ENCODE data around the gene GPR148.

GPR148 gene

DNA sequence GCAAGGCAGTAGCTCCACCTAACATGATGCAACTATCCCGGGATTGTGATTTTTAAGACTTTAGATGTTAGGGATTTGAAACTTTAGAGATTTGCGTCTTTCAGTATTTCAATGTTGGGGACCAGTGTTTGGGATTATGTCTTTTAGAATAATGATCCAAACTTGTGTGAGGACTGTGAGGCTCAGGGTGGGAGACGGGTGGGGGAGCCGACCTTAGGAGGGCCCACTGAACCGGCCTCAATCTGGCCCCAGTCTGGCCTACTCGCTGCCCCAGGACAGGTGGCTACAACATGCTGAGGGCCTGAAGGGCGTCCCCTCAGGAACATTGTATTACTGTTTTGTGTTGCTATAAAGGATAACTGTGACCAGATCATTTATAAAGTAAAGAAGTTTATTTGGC, 37.2 kb downstream of the GPR148 start:
- no peak overlapping the region for H3K4me3 ChIP-seq (ENCODE audit: low read length, poor library complexity, severe bottlenecking)
- H3K79me2 ChIP-seq (ENCODE audit: insufficient read depth, low read length), result no peaks in the 10 kb centered on the region
- H3K9ac ChIP-seq (ENCODE audit: low read depth, low read length, poor library complexity, severe bottlenecking), result no peak overlapping the region
- TF ChIP-seq, protein P1, sequence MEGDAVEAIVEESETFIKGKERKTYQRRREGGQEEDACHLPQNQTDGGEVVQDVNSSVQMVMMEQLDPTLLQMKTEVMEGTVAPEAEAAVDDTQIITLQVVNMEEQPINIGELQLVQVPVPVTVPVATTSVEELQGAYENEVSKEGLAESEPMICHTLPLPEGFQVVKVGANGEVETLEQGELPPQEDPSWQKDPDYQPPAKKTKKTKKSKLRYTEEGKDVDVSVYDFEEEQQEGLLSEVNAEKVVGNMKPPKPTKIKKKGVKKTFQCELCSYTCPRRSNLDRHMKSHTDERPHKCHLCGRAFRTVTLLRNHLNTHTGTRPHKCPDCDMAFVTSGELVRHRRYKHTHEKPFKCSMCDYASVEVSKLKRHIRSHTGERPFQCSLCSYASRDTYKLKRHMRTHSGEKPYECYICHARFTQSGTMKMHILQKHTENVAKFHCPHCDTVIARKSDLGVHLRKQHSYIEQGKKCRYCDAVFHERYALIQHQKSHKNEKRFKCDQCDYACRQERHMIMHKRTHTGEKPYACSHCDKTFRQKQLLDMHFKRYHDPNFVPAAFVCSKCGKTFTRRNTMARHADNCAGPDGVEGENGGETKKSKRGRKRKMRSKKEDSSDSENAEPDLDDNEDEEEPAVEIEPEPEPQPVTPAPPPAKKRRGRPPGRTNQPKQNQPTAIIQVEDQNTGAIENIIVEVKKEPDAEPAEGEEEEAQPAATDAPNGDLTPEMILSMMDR (conservative IDR thresholded peaks at IDR 0.05; ENCODE audit: low read length), result no peak
- TF ChIP-seq EZH2phosphoT487 (IDR thresholded peaks at IDR 0.05; ENCODE audit: borderline replicate concordance), result no peak
- H4K20me1 ChIP-seq (ENCODE audit: insufficient read depth, low read length, poor library complexity, severe bottlenecking), result no peaks in the 10 kb centered on the region
- H3K27me3 ChIP-seq (ENCODE audit: insufficient read depth, low read length, poor library complexity, severe bottlenecking), result no peaks in the 10 kb centered on the region
- no peaks in the 10 kb centered on the region for H3K36me3 ChIP-seq (ENCODE audit: insufficient read depth, low read length)
- no peaks in the 10 kb centered on the region for H3F3A ChIP-seq (ENCODE audit: low read depth)
- no peak overlapping the region for H2AFZ ChIP-seq (ENCODE audit: low read length)
- H3K4me1 ChIP-seq (ENCODE audit: insufficient read depth, low read length, poor library complexity, severe bottlenecking), result no peaks in the 10 kb centered on the region
- H3K9me3 ChIP-seq (ENCODE audit: insufficient read depth, low read depth, low read length), result no peaks in the 10 kb centered on the region; the same call in 1 of the 2 replicates
- no peak overlapping the region for H3K4me2 ChIP-seq (ENCODE audit: low read depth, low read length, poor library complexity, severe bottlenecking)
- no peaks in the 10 kb centered on the region for H3K9me2 ChIP-seq (replicated peaks; ENCODE audit: low read depth, low read length)

DNA sequence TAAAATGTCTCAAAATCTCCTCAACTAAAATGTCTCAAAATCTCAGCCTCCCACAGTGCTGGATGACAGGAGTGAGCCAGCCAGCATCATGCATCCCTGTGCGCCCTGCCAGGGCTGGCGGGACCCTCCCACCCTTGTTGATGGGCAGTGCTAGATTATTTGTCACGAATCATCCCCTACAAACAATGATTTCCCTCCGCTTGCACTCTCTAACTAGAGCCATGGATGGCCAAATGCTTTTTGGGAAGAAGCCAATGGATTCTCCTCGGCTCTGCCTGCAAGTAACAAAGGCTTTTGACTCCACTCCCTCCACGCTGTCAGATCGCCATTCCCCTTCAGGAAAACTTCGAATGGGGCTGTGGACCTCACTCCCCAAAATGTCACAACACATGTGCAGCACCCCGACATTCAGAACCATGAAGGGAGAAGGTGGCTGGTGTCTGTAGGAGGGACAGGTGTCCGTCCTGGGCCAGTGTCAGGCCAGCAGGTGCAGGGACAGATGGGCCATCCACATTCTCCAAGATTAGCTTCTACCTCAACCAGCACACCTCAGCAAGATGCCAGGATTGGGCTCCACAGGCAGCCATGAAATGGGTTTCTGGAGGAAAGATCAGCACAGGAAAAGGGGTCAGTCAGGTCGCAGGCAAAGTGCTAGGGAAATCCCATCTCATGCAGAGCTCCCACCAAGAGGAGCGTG, 38.0 kb downstream of the GPR148 start:
- H2AFZ ChIP-seq (ENCODE audit: low read length), result no peak overlapping the region
- no peaks in the 10 kb centered on the region for H3K27me3 ChIP-seq (ENCODE audit: insufficient read depth, low read length, poor library complexity, severe bottlenecking)
- H3K9me3 ChIP-seq (ENCODE audit: insufficient read depth, low read depth, low read length), result no peaks in the 10 kb centered on the region; the same call in 1 of the 2 replicates
- no peak overlapping the region for H3K4me3 ChIP-seq (ENCODE audit: low read length, poor library complexity, severe bottlenecking)
- no peak overlapping the region for H3K4me2 ChIP-seq (ENCODE audit: low read depth, low read length, poor library complexity, severe bottlenecking)
- no peaks in the 10 kb centered on the region for H3K4me1 ChIP-seq (ENCODE audit: insufficient read depth, low read length, poor library complexity, severe bottlenecking)
- no peak overlapping the region for H3K9ac ChIP-seq (ENCODE audit: low read depth, low read length, poor library complexity, severe bottlenecking)
- H3K36me3 ChIP-seq (ENCODE audit: insufficient read depth, low read length), result no peaks in the 10 kb centered on the region
- no peaks in the 10 kb centered on the region for H3F3A ChIP-seq (ENCODE audit: low read depth)
- TF ChIP-seq, protein P1 (conservative IDR thresholded peaks at IDR 0.05; ENCODE audit: low read length), result no peak
- TF ChIP-seq EZH2phosphoT487 (IDR thresholded peaks at IDR 0.05; ENCODE audit: borderline replicate concordance), result no peak
- no peaks in the 10 kb centered on the region for H3K79me2 ChIP-seq (ENCODE audit: insufficient read depth, low read length)
- no peaks in the 10 kb centered on the region for H4K20me1 ChIP-seq (ENCODE audit: insufficient read depth, low read length, poor library complexity, severe bottlenecking)
- H3K9me2 ChIP-seq (replicated peaks; ENCODE audit: low read depth, low read length), result no peaks in the 10 kb centered on the region

DNA sequence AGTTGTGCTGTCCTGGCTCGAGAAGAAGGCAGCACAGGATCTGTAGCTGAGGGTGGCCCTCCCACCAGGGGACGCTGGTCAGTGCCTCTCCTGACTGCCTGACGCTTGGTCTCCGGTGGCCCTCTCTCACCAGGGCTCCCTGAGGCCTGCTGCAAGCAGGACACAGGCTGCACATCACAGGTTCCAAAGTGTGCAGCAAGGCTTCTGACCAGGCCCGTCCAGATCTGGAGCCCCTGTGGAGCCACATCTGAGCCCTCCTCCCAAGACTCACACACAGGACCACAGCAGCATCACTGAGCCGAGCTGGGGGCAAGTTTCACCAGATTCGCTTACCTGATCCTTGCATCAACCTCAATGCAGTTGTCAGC, 38.5 kb downstream of the GPR148 start:
- H3K9me3 ChIP-seq (ENCODE audit: insufficient read depth, low read depth, low read length), result no peaks in the 10 kb centered on the region
- no peak overlapping the region for H3K4me2 ChIP-seq (ENCODE audit: low read depth, low read length, poor library complexity, severe bottlenecking)
- H3K79me2 ChIP-seq (ENCODE audit: insufficient read depth, low read length), result no peaks in the 10 kb centered on the region
- H2AFZ ChIP-seq (ENCODE audit: low read length), result no peak overlapping the region
- no peaks in the 10 kb centered on the region for H3K27me3 ChIP-seq (ENCODE audit: insufficient read depth, low read length, poor library complexity, severe bottlenecking)
- H3F3A ChIP-seq (ENCODE audit: low read depth), result no peaks in the 10 kb centered on the region
- no peaks in the 10 kb centered on the region for H3K4me1 ChIP-seq (ENCODE audit: insufficient read depth, low read length, poor library complexity, severe bottlenecking)
- TF ChIP-seq EZH2phosphoT487 (IDR thresholded peaks at IDR 0.05; ENCODE audit: borderline replicate concordance), result no peak
- TF ChIP-seq, protein P1 (conservative IDR thresholded peaks at IDR 0.05; ENCODE audit: low read length), result no peak
- H3K4me3 ChIP-seq (ENCODE audit: low read length, poor library complexity, severe bottlenecking), result no peak overlapping the region
- H3K9me2 ChIP-seq (replicated peaks; ENCODE audit: low read depth, low read length), result no peaks in the 10 kb centered on the region
- H4K20me1 ChIP-seq (ENCODE audit: insufficient read depth, low read length, poor library complexity, severe bottlenecking), result no peaks in the 10 kb centered on the region
- no peaks in the 10 kb centered on the region for H3K36me3 ChIP-seq (ENCODE audit: insufficient read depth, low read length)
- H3K9ac ChIP-seq (ENCODE audit: low read depth, low read length, poor library complexity, severe bottlenecking), result no peak overlapping the region

All from Loucy (cell line).